Measurements from ENCODE around the gene BAIAP2. TPM values are rescaled to one million over a fixed set of nuclear protein-coding genes. Genes with fewer than 3 reads are reported as not detected.
"Not testable (repeated sequence)": the region's sequence is repeated elsewhere in the genome, so short reads cannot be mapped to it uniquely, and the experiment has no call there.

Gene BAIAP2
- total RNA-seq, 1 donor from 2014 or later, result 14.4 TPM

DNA sequence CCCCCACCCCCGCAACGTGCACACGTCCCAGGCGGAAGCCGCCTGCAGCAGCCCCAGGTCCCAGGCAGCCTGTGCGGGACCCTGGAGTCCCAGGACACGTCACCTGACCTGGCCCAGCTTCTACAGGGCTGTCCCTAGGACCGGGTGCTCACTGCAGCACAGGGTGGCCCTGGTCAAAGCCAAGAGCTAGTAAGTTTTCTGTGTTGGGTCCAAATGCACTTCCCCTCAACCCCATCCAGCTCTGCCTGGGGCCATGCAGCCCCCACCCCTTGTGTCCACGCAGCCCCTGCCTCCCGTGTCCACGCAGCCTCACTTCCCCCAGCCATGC is 108.2 kb downstream of the BAIAP2 start:
- no peak for DNase-seq (ENCODE audit: low spot score in 2 of 2)
- Histone ChIP-seq H3K27me3 (no peaks in the 10 kb centered on the region), H3K4me1 (no peaks in the 10 kb centered on the region), H3K9me3 (no peaks in the 10 kb centered on the region), H3K4me3 (no peak overlapping the region), H3K27ac (no peak overlapping the region), H3K36me3 (no peaks in the 10 kb centered on the region)
- intact Hi-C loops (cut with DNase I), result loop anchor here (2.0 kb wide), 1 partner anchor 64 kb away; no protein-coding TSS in a partner anchor
- TF ChIP-seq, protein P1, sequence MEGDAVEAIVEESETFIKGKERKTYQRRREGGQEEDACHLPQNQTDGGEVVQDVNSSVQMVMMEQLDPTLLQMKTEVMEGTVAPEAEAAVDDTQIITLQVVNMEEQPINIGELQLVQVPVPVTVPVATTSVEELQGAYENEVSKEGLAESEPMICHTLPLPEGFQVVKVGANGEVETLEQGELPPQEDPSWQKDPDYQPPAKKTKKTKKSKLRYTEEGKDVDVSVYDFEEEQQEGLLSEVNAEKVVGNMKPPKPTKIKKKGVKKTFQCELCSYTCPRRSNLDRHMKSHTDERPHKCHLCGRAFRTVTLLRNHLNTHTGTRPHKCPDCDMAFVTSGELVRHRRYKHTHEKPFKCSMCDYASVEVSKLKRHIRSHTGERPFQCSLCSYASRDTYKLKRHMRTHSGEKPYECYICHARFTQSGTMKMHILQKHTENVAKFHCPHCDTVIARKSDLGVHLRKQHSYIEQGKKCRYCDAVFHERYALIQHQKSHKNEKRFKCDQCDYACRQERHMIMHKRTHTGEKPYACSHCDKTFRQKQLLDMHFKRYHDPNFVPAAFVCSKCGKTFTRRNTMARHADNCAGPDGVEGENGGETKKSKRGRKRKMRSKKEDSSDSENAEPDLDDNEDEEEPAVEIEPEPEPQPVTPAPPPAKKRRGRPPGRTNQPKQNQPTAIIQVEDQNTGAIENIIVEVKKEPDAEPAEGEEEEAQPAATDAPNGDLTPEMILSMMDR (IDR thresholded peaks at IDR 0.05), result no peak

DNA sequence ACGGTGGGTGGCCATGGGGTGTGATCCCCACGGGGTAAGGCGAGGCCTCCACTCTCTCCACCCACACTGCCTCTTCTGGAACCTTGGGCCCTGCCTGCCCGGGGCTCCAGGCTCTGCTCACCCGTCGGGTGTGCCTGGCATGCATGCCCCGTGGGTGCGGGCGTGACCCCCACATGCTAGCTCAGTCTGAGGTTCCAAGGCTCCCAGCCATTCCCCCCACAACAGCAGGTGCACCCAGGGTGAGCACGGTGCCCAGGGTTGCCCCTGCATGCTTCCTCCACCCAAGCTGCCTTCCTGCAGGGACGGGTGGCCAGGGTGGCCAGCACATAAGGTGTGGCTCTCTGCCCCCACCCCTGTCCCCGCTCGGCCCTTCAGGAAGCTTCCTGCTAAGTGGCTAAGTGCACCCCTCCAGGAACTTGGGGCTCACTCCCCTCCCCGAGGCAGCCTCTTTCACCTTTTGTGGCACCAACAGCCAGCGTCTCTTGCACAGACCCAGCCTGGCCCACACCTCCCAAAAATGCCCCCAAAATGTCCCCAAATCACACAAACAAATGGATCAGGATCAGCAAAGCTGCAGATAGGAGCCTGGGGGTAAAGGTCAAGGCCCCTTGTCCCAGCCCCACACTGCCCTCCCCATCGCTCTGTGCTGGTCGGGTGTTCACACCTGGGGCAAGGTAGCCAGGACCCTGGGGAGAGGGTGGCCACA is 108.9 kb downstream of the BAIAP2 start:
- Histone ChIP-seq H3K27ac (no peak overlapping the region), H3K4me3 (no peak overlapping the region)
- intact Hi-C loops (cut with DNase I), result loop anchor here (2.0 kb wide), 1 partner anchor 63 kb away; no protein-coding TSS in a partner anchor

DNA sequence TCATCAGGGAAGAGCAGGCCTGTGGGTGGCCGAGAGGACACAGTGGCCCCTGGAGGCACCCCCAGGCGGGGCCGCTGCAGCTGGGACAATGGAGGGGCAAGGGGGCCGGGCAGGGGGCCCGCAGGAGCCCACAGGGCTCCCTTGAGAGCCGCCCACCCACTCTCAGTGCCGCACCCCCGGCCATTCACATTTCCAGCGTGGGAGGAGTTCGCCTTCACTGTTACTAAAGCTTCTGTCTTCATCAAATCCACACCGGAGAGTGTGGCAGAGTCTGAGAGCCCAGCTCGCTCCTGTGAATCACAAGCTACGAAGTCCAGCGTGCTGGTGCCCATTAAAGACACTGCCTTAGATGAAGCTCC is 109.5 kb downstream of the BAIAP2 start:
- TF ChIP-seq, protein P1 (IDR thresholded peaks at IDR 0.05), result no peak
- no peak for DNase-seq (ENCODE audit: low spot score in 2 of 2)
- intact Hi-C loops (cut with DNase I), result no loop called here
- Histone ChIP-seq H3K9me3 (no peaks in the 10 kb centered on the region), H3K27me3 (no peaks in the 10 kb centered on the region), H3K36me3 (no peaks in the 10 kb centered on the region), H3K4me3 (no peak overlapping the region), H3K4me1 (no peaks in the 10 kb centered on the region), H3K27ac (no peak overlapping the region)

More for the DNA sequence above, 108.9 kb downstream of the BAIAP2 start:
- Histone ChIP-seq H3K36me3 (no peaks in the 10 kb centered on the region), H3K27me3 (no peaks in the 10 kb centered on the region), H3K9me3 (no peaks in the 10 kb centered on the region), H3K4me1 (no peaks in the 10 kb centered on the region)
- DNase-seq (ENCODE audit: low spot score in 2 of 2), result no peak
- TF ChIP-seq, protein P1 (IDR thresholded peaks at IDR 0.05), result no peak

DNA sequence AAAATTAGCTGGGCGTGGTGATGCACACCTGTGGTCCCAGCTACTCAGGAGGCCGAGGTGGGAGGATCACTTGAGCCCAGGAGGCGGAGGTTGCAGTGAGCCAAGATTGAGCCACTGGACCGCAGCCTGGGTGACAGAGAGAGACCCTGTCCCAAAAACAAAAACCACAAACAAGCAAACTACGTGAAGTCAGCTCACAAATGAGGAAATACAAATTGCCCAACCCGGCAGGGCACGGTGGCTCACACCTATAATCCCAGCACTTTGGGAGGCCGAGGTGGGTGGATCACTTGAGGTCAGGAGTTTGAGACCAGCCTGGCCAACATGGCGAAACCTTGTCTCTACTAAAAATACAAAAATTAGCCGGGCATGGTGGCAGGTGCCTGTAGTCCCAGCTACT is 111.3 kb downstream of the BAIAP2 start:
- H3K4me3 ChIP-seq; H3K27me3 ChIP-seq; DNase-seq (ENCODE audit: low spot score in 2 of 2); intact Hi-C loops (cut with DNase I); H3K9me3 ChIP-seq; H3K4me1 ChIP-seq; H3K36me3 ChIP-seq; H3K27ac ChIP-seq: not testable (repeated sequence)

DNA sequence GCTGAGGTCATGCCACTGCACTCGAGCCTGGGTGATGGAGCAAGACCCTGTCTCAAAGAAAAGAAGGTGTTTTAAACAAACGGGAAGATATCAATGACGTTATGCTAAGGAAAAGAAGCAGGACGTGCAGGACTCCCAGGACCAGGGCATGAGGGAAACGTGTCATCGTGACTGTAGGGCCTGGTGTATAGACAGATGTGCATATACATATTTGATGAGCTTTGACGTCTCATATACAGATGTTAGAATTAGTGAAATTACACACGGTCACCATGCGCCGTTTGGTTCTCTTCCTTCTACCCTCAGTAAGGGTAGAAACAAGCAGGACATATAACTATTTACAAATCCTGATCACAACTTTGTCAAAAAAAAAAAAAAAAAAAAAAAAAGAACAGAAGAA is 112.8 kb downstream of the BAIAP2 start:
- no peaks in the 10 kb centered on the region for H3K27me3 ChIP-seq
- no peaks in the 10 kb centered on the region for H3K4me1 ChIP-seq
- no peak overlapping the region for H3K27ac ChIP-seq
- TF ChIP-seq, protein P1 (IDR thresholded peaks at IDR 0.05), result no peak
- no peaks in the 10 kb centered on the region for H3K9me3 ChIP-seq
- H3K36me3 ChIP-seq, result no peaks in the 10 kb centered on the region
- intact Hi-C loops (cut with DNase I), result no loop called here
- H3K4me3 ChIP-seq, result no peak overlapping the region
- no peak for DNase-seq (ENCODE audit: low spot score in 2 of 2)

DNA sequence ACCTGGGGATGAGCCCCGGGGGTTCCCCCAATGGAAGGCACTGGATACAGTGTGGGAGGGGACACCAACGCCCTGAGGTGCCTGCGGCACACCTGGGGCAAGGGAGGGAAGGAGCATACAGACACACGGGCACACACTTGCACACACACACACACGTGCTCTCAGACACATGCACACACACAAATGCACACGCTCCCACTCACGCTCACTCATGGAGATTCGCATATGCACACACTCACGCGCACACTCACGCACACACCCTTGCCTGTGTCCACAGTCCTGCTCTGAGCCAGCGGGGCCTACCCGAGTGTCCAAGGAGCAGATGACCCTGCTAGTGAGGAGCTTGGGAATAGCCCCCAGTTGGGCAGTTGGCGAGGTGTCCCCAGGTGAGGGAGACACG is 113.6 kb downstream of the BAIAP2 start:
- TF ChIP-seq, protein P1 (IDR thresholded peaks at IDR 0.05), result no peak

More for the DNA sequence above, 113.6 kb downstream of the BAIAP2 start:
- no peak for DNase-seq (ENCODE audit: low spot score in 2 of 2)
- intact Hi-C loops (cut with DNase I), result no loop called here
- Histone ChIP-seq H3K27me3 (no peaks in the 10 kb centered on the region), H3K4me1 (no peaks in the 10 kb centered on the region), H3K9me3 (no peaks in the 10 kb centered on the region), H3K36me3 (no peaks in the 10 kb centered on the region), H3K4me3 (no peak overlapping the region), H3K27ac (no peak overlapping the region)

Measured in ascending aorta (tissue), 2 donors.